NCI-H1048 (cell line): ENCODE data around the gene EHD3.

ENCODE experiments used
- DNase-seq: peaks from one replicate; lab custom pipeline; 2025; lab: John Stamatoyannopoulos, UW

Gene EHD3

GRCh38 chr2:31237348-31238017 is 3.5 kb downstream of the EHD3 start:
- no peak for DNase-seq

DNA sequence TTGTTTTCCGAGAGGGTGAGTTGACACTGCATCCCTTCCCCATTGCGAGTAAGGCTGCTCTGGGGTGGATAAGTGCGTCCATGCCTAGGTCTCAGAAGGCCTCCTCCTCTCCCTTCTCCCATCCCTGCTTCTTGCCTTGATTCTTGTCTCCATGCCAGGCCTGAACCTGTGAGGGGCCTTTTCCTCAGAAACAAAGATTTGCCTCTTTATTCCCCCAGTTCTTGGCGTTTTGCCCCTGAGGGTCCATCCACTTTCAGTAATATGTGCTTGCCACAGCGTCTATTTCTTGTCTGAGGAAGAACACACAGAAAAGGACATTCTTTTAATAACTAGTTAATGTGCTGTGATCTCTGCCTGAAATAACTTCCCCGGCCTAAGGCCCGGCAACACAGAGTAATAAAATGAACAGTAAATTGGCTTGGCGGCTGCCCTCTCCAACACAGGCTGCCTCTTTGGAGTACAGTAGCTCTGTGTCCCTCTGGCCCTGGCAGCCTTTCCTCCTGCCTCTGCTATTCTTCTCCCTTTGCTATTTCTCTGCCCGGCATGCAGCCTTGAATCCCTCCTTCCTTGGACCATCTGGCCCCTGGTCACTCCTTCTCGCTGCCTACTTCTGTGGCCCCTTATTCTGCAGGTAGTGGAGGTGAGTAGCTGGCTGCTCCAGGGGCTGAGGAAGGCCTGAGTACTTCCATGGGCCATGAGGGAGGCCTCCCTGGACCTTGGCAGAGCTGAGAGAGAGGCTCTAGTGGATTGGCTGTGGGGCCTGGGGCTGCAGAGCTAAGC is 4.4 kb downstream of the EHD3 start:
- DNase-seq = no peak

GRCh38 chr2:31238906-31239592 is 5.1 kb downstream of the EHD3 start:
- no peak for DNase-seq

GRCh38 chr2:31239593-31240177 is 5.7 kb downstream of the EHD3 start:
- no peak for DNase-seq

DNA sequence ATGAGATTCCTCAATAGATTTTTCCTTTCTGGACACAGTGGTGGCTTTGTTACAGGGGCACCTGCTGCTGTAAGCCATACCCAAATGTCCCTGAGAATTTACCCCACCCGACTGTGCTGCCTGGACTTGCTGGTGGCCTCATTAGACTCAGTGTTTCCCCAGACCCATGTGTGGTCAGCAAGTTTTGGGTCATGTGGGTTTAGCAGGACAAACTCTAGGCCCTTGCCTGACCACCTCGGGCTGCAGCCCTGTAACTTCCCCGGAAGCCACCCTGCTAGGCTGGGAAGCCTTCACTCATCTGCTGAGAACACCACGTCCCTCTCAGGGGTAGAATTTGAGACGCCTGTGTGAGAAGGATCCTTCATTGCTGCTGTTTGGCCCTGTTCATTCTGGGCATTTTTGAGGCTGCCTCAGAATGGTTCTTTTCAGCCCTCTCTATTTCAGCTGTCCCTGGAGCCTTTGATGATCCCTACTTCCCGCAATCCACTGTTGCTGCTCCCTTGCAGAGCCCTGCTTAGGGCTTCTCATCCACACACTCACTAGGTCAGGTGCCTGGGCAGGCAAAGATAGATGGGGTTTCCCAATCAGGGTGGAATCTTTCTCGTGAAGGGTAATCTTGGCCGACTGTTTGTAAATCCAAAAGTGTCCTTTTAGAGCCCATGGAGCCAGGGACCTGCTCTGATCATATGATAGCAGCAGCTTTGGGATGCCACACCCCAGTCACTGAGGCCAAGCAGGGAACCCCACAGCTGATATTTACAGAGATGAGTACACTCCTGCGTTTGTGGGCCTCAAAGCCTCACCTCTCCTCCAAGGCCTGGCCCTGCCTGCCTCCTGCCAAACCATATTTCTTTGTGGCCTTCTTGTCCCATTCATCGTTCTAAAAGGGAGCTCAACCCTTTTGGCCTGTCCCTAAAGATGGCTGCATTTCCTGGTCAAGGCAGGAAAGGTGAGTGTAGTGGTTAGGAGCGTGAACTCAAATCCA is 6.7 kb downstream of the EHD3 start:
- no peak for DNase-seq

- DNase-seq = no peak
These were observed 7.8 kb downstream of the EHD3 start for GRCh38 chr2:31241625-31242270.

DNA sequence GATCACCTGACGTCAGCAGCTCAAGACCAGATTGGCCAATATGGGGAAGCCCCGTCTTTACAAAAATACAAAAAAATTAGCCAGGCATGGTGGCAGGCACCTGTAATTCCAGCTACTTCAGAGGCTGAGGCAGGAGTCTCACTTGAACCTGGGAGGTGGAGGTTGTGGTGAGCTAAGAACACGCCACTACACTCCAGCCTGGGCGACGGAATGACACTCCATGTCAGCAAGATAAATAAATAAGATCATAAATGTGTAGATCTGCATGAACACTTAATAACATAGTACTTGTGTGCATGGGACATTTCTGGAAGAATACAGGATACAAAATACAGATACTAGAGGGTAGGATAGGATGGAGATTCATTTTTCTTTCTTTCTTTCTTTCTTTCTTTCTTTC is 9.1 kb downstream of the EHD3 start:
- no peak for DNase-seq

GRCh38 chr2:31244101-31244500 is 10.1 kb downstream of the EHD3 start:
- no peak for DNase-seq

DNA sequence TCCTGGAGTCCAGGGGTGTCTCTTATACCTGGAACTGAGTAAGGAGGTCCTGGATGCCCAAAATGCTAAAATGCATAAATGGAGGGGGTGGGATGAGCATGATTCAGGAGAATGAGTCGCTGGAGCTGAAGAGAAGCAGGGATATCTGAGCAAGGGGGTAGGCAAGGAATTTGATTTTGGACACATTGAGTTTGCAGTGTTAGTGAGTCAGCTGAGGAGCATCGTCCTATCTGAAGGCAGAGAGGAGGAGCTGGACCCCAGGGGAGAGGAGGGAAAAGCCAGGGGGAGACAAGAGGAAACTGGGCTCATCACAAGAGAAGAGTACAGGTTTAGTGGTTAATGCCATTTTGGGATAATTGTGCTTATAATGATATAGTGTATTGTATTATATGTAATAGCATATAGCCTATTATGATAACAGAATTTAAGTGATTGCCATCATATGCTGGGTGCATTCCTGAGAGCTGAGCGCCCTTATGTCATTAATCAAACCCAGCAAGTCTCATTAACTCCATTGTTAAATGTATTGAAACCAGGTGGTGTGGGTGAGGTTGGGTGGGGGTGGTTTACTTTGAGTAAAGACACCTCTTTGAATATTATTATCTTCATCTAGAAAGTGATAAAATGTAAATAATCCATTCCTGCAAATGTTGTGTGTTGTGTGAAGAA is 12.4 kb downstream of the EHD3 start:
- DNase-seq = no peak

DNA sequence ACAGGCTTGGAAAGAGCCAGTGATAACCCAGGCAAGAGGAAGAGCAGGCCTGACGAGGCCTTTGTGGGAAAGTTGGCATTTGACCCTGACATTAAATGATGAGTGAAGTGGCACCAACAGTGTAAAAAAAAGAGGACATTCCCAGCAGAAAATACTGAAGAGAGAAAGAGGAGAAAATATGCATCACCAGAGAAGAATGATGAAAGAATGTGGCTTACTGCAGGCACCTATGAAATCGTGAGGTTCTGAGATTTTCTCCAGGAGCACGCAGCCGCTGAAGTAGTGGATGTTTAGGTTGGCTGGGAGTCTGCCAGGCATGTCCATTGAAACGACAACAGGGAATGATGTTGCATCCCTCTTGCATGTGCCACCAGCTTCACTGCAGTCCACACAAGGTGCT is 13.8 kb downstream of the EHD3 start:
- DNase-seq = no peak

DNA sequence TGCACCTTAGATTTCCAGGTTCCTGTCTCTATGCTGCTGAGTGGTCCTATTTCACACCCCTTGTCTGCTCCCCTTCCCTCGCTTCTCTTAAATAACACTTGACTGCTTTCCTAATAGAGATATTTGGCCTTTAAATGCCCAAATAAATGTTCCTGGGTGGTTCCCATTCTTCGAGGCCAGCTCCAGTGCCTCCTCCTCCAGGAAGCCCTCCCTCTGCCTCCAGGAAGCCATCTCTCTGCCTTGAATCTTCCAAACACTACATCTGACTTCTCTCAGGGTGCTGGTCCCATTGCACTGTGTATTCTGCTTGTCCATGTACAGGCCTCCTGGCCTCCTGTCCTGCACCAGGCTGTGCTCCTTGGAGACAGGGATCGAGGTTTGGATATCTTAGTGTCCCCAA is 14.2 kb downstream of the EHD3 start:
- DNase-seq = no peak

- no peak for DNase-seq
These were observed 15.2 kb downstream of the EHD3 start for GRCh38 chr2:31249009-31249690.

GRCh38 chr2:31251018-31251417 is 17.1 kb downstream of the EHD3 start:
- DNase-seq = no peak

GRCh38 chr2:31251851-31252250 is 17.9 kb downstream of the EHD3 start:
- no peak for DNase-seq

DNA sequence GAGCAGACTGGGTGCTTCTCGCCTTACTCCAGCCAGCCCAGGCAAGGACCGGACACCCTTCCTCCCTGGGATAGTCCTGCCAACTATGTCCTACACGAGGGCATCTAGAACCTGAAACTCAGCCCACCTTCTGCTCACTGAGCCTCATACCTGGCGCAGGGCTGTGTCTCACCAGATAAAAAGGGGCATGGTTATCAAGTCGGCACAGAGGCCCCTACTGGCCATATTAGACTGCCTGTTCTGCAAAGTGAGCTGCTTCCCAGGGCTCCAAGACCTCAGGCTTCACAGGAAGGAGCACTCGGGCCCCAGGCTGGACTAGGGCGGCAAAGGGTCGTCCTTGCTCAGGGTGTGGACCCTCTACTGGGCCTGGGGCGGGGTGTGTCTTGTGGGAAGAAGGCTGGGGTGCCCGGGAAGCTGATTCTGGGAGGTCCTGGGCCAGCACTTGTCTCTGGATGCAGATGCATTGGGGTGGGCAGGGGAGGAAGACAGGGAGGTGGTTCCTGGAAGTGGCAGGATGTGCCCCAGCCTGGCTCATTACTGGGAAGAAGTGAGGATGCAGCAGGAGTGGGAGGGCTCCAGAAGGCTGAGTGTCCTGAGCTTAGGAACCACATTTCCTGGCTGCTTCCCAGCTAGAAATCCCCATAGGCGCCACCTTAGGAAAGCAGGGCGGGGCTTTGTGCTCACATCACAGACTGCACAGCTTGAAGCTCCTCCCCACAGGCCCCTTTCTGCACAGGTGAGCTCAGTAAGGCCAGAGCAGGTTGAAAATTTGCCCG is 19.6 kb downstream of the EHD3 start:
- no peak for DNase-seq

GRCh38 chr2:31254237-31255203 is 20.6 kb downstream of the EHD3 start:
- no peak for DNase-seq

- DNase-seq = no peak
These were observed 22.1 kb downstream of the EHD3 start for GRCh38 chr2:31255911-31256571.
